Measurements from ENCODE around the gene PRND.
A peak's percentile ranks its signal among the peaks of the same experiment; 100 is the strongest.
"Not testable (repeated sequence)": the region's sequence is repeated elsewhere in the genome, so short reads cannot be mapped to it uniquely, and the experiment has no call there.

Gene PRND

GRCh38 chr20:4737857-4738627 lies 16.3 kb downstream of the PRND start:
- DNase-seq (ENCODE audit: extremely low read depth, low read depth) = no peak
- no peak for TF ChIP-seq CTCF (IDR thresholded peaks at IDR 0.05; ENCODE audit: low read depth, low read length)

- peak; percentile 72 for TF ChIP-seq CTCF (IDR thresholded peaks at IDR 0.05; ENCODE audit: low read depth, low read length)
- DNase-seq (ENCODE audit: extremely low read depth, low read depth) = no peak
Measured at GRCh38 chr20:4740774-4741431, 19.2 kb downstream of the PRND start.

GRCh38 chr20:4748847-4749246 lies 27.1 kb downstream of the PRND start:
- no peak for DNase-seq (ENCODE audit: extremely low read depth, low read depth)
- TF ChIP-seq CTCF (IDR thresholded peaks at IDR 0.05; ENCODE audit: low read depth, low read length) = no peak

- no peak for TF ChIP-seq CTCF (IDR thresholded peaks at IDR 0.05; ENCODE audit: low read depth, low read length)
- no peak for DNase-seq (ENCODE audit: extremely low read depth, low read depth)
Measured at GRCh38 chr20:4749326-4749725, 27.6 kb downstream of the PRND start.

- no peak for DNase-seq (ENCODE audit: extremely low read depth, low read depth)
- no peak for TF ChIP-seq CTCF (IDR thresholded peaks at IDR 0.05; ENCODE audit: low read depth, low read length)
Measured at GRCh38 chr20:4750381-4750780, 28.7 kb downstream of the PRND start.

GRCh38 chr20:4759100-4759884 lies 37.6 kb downstream of the PRND start:
- DNase-seq (ENCODE audit: extremely low read depth, low read depth) = not testable (repeated sequence)

- no peak for TF ChIP-seq CTCF (IDR thresholded peaks at IDR 0.05; ENCODE audit: low read depth, low read length)
- peak; percentile 50 for DNase-seq (ENCODE audit: extremely low read depth, low read depth)
Measured at GRCh38 chr20:4763261-4763660, 41.6 kb downstream of the PRND start.

All from AG09319 (cell line).